T47D (cell line): ENCODE results near the gene MIEF1.
A peak's percentile ranks its signal among the peaks of the same experiment; 100 is the strongest.

Source experiments
- DNase-seq, 2 experiments: peaks; one replicate each; pipeline versions ENCODE4 v3.0.0 to v3.0.0-alpha.2; 2011 to 2012; ENCODE audit warnings: low read depth in 1 of 2, low spot score in 1 of 2
- JUND ChIP-seq: IDR thresholded peaks from 2 replicates; pipeline ENCODE4 v1.6.1; 2012; ENCODE audit warnings: low read depth
- in situ Hi-C: cut with HindIII; loops from 2 replicates; pipeline ENCODE4 v1.10.0; 2016; ENCODE audit warnings: low sequenced_read_pairs, low pct_unique_long_range_greater_than_20kb

The MIEF1 gene

GRCh38 chr22:39534591-39535356, 32.7 kb downstream of the MIEF1 start:
- TF ChIP-seq JUND = no peak
- in situ Hi-C loops = no loop called here
- peak in 1 of 2 experiments; percentile 69 for DNase-seq

GRCh38 chr22:39535357-39535725, 33.3 kb downstream of the MIEF1 start:
- TF ChIP-seq JUND = no peak
- in situ Hi-C loops = no loop called here
- no peak for DNase-seq

GRCh38 chr22:39535831-39536449, 33.9 kb downstream of the MIEF1 start:
- TF ChIP-seq JUND = no peak
- in situ Hi-C loops = no loop called here
- DNase-seq = no peak

- no peak for TF ChIP-seq JUND
- no peak for DNase-seq
- in situ Hi-C loops = no loop called here
These were observed 34.6 kb downstream of the MIEF1 start for GRCh38 chr22:39536711-39537110.

- in situ Hi-C loops = no loop called here
- no peak for TF ChIP-seq JUND
These were observed 35.9 kb downstream of the MIEF1 start for GRCh38 chr22:39537975-39538374.

GRCh38 chr22:39543095-39543494, 41.0 kb downstream of the MIEF1 start:
- no peak for DNase-seq
- in situ Hi-C loops = no loop called here
- TF ChIP-seq JUND = no peak

More at GRCh38 chr22:39537975-39538374, 35.9 kb downstream of the MIEF1 start:
- DNase-seq = no peak

GRCh38 chr22:39545386-39546365, 43.6 kb downstream of the MIEF1 start:
- in situ Hi-C loops = no loop called here
- TF ChIP-seq JUND = no peak
- DNase-seq = peak in 1 of 2 experiments; percentile 77

GRCh38 chr22:39546889-39547586, 44.9 kb downstream of the MIEF1 start:
- no peak for TF ChIP-seq JUND
- in situ Hi-C loops = no loop called here

GRCh38 chr22:39547587-39547947, 45.5 kb downstream of the MIEF1 start:
- in situ Hi-C loops = no loop called here

More at GRCh38 chr22:39546889-39547586, 44.9 kb downstream of the MIEF1 start:
- DNase-seq = no peak

GRCh38 chr22:39553429-39553828, 51.3 kb downstream of the MIEF1 start:
- in situ Hi-C loops = no loop called here
- no peak for TF ChIP-seq JUND
- DNase-seq = no peak

More at GRCh38 chr22:39547587-39547947, 45.5 kb downstream of the MIEF1 start:
- no peak for DNase-seq
- TF ChIP-seq JUND = no peak

GRCh38 chr22:39554151-39554550, 52.1 kb downstream of the MIEF1 start:
- DNase-seq = no peak
- in situ Hi-C loops = no loop called here
- no peak for TF ChIP-seq JUND
